ENCODE data around the gene ZNF683.

Gene ZNF683

GRCh38 chr1:26337625-26338024 lies 34.9 kb downstream of the ZNF683 start:
- no peaks in the 10 kb centered on the region for H4K20me1 ChIP-seq (ENCODE audit: insufficient read depth, low read length, poor library complexity, severe bottlenecking)
- H3K4me1 ChIP-seq (ENCODE audit: insufficient read depth, low read length, poor library complexity, severe bottlenecking) = peaks cover 19% of the 10 kb centered on the region
- H2AFZ ChIP-seq (ENCODE audit: low read length) = no peak overlapping the region
- no peaks in the 10 kb centered on the region for H3K9me3 ChIP-seq (ENCODE audit: insufficient read depth, low read depth, low read length)
- peak overlapping the region; percentile 29 for H3K9ac ChIP-seq (ENCODE audit: low read depth, low read length, poor library complexity, severe bottlenecking)
- H3K4me3 ChIP-seq (ENCODE audit: low read length, poor library complexity, severe bottlenecking) = no peak overlapping the region
- no peaks in the 10 kb centered on the region for H3K79me2 ChIP-seq (ENCODE audit: insufficient read depth, low read length)
- H3K27me3 ChIP-seq (ENCODE audit: insufficient read depth, low read length, poor library complexity, severe bottlenecking) = no peaks in the 10 kb centered on the region
- H3K9me2 ChIP-seq (replicated peaks; ENCODE audit: low read depth, low read length) = no peaks in the 10 kb centered on the region
- TF ChIP-seq CTCF (conservative IDR thresholded peaks at IDR 0.05; ENCODE audit: low read length) = no peak
- TF ChIP-seq EZH2phosphoT487 (IDR thresholded peaks at IDR 0.05; ENCODE audit: borderline replicate concordance) = no peak
- no peaks in the 10 kb centered on the region for H3K36me3 ChIP-seq (ENCODE audit: insufficient read depth, low read length)
- H3F3A ChIP-seq (ENCODE audit: low read depth) = no peaks in the 10 kb centered on the region
- H3K4me2 ChIP-seq (ENCODE audit: low read depth, low read length, poor library complexity, severe bottlenecking) = peak overlapping the region; percentile 7

- Histone ChIP-seq H2AFZ (ENCODE audit: low read length) (no peak overlapping the region), H3K36me3 (ENCODE audit: insufficient read depth, low read length) (no peaks in the 10 kb centered on the region), H3K9ac (ENCODE audit: low read depth, low read length, poor library complexity, severe bottlenecking) (peak overlapping the region; percentile 29), H3K4me1 (ENCODE audit: insufficient read depth, low read length, poor library complexity, severe bottlenecking) (peaks cover 19% of the 10 kb centered on the region), H3K9me3 (ENCODE audit: insufficient read depth, low read depth, low read length) (no peaks in the 10 kb centered on the region), H4K20me1 (ENCODE audit: insufficient read depth, low read length, poor library complexity, severe bottlenecking) (no peaks in the 10 kb centered on the region), H3F3A (ENCODE audit: low read depth) (no peaks in the 10 kb centered on the region), H3K4me3 (ENCODE audit: low read length, poor library complexity, severe bottlenecking) (no peak overlapping the region), H3K4me2 (ENCODE audit: low read depth, low read length, poor library complexity, severe bottlenecking) (peak overlapping the region; percentile 7), H3K9me2 (replicated peaks; ENCODE audit: low read depth, low read length) (no peaks in the 10 kb centered on the region), H3K79me2 (ENCODE audit: insufficient read depth, low read length) (no peaks in the 10 kb centered on the region), H3K27me3 (ENCODE audit: insufficient read depth, low read length, poor library complexity, severe bottlenecking) (no peaks in the 10 kb centered on the region)
- no peak for TF ChIP-seq EZH2phosphoT487 (IDR thresholded peaks at IDR 0.05; ENCODE audit: borderline replicate concordance)
- TF ChIP-seq CTCF (conservative IDR thresholded peaks at IDR 0.05; ENCODE audit: low read length) = no peak
Measured at GRCh38 chr1:26337206-26337535, 35.4 kb downstream of the ZNF683 start.

DNA sequence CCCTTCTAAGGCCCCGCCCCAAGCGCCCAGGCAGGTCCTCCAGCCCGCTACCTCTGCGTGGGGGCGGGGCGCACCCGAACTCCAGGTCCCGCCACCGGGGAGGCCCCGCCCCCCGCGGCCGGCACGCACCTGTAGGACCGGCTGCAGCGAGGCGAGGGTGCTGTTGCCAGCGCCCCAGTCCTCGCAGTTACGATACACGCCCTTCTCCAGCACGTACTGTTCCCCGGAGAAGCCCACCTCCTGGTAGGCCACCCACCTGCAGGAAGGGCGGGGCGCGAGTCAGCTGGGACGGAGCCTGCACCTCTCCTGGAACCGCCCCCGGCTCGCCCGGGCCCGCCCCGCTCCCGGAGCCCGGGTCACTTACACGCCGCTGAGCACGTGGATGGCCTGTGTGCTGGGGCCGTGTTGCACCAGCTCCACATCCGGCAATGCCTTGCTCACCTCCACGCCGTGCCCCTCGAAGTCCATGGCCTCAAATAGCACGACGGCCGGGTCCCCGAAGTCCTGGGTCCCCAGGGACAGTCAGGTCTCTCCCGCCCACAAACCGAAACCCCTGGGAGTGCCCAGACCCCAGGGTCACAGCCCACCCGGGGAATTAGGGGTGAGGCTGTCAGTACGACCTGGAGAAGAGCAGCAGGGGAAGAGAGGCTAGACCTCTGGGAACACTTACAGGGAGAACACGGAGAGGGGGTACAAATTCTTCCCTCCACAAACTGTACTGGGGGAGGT lies 35.9 kb downstream of the ZNF683 start:
- TF ChIP-seq EZH2phosphoT487 (IDR thresholded peaks at IDR 0.05; ENCODE audit: borderline replicate concordance) = no peak
- TF ChIP-seq CTCF (conservative IDR thresholded peaks at IDR 0.05; ENCODE audit: low read length) = no peak
- no peaks in the 10 kb centered on the region for H3K9me3 ChIP-seq (ENCODE audit: insufficient read depth, low read depth, low read length)
- H4K20me1 ChIP-seq (ENCODE audit: insufficient read depth, low read length, poor library complexity, severe bottlenecking) = no peaks in the 10 kb centered on the region
- peaks cover 19% of the 10 kb centered on the region for H3K4me1 ChIP-seq (ENCODE audit: insufficient read depth, low read length, poor library complexity, severe bottlenecking)
- H3K9me2 ChIP-seq (replicated peaks; ENCODE audit: low read depth, low read length) = no peaks in the 10 kb centered on the region
- no peak overlapping the region for H3K9ac ChIP-seq (ENCODE audit: low read depth, low read length, poor library complexity, severe bottlenecking)
- no peaks in the 10 kb centered on the region for H3K27me3 ChIP-seq (ENCODE audit: insufficient read depth, low read length, poor library complexity, severe bottlenecking)
- H3K4me3 ChIP-seq (ENCODE audit: low read length, poor library complexity, severe bottlenecking) = peak overlapping the region; percentile 74
- H3F3A ChIP-seq (ENCODE audit: low read depth) = no peaks in the 10 kb centered on the region
- no peaks in the 10 kb centered on the region for H3K79me2 ChIP-seq (ENCODE audit: insufficient read depth, low read length)
- H3K4me2 ChIP-seq (ENCODE audit: low read depth, low read length, poor library complexity, severe bottlenecking) = peak overlapping the region; percentile 62
- H2AFZ ChIP-seq (ENCODE audit: low read length) = no peak overlapping the region
- no peaks in the 10 kb centered on the region for H3K36me3 ChIP-seq (ENCODE audit: insufficient read depth, low read length)
